HepG2 (cell line): Measurements from ENCODE around the gene ARHGEF12.

ENCODE experiments used
- CTCF ChIP-seq: sonication (generic); formaldehyde crosslinking; IDR thresholded peaks from 2 replicates; pipeline ENCODE4 v1.5.0; 2020; ENCODE audit warnings: mild to moderate bottlenecking, missing genetic modification reagents, moderate library complexity
- HNRNPLL ChIP-seq: fragments of 200-400 bp; formaldehyde crosslinking; IDR thresholded peaks from 2 replicates; pipeline ENCODE4 v1.6.1; 2017; ENCODE audit warnings: mild to moderate bottlenecking, low read depth, low read length; ENCODE audit not compliant: poor library complexity, severe bottlenecking
- MTA1 ChIP-seq: sonication (generic); formaldehyde crosslinking; IDR thresholded peaks from 2 replicates; pipeline ENCODE4 v1.4.0; 2020; ENCODE audit warnings: missing genetic modification reagents, mild to moderate bottlenecking, borderline replicate concordance
- TBL1XR1 ChIP-seq: fragments of 150-350 bp; IDR thresholded peaks from 2 replicates; pipeline ENCODE4 v1.6.1; 2014; ENCODE audit warnings: borderline replicate concordance, low read length; ENCODE audit not compliant: partially characterized antibody
- ZNF280D ChIP-seq: sonication (generic); formaldehyde crosslinking; IDR thresholded peaks from 2 replicates; pipeline ENCODE4 v1.5.1; 2020; ENCODE audit warnings: mild to moderate bottlenecking, missing genetic modification reagents
- ZNF75D ChIP-seq: sonication (generic); formaldehyde crosslinking; IDR thresholded peaks from 2 replicates; pipeline ENCODE4 v1.8.1; 2023; ENCODE audit warnings: missing genetic modification reagents, mild to moderate bottlenecking, borderline replicate concordance
- TF ChIP-seq, protein P1 (sequence below): sonication (generic); formaldehyde crosslinking; IDR thresholded peaks from 2 replicates; pipeline ENCODE4 v1.4.0; 2020; ENCODE audit warnings: missing genetic modification reagents

GRCh38 chr11:120385655-120386054 is 49.4 kb downstream of the ARHGEF12 start:
- TF ChIP-seq CTCF: no peak
- no peak for TF ChIP-seq TBL1XR1
- TF ChIP-seq HNRNPLL: no peak
- no peak for TF ChIP-seq ZNF280D (CRISPR knock-in tag)
- TF ChIP-seq MTA1 (CRISPR knock-in tag): no peak
- TF ChIP-seq, protein P1, sequence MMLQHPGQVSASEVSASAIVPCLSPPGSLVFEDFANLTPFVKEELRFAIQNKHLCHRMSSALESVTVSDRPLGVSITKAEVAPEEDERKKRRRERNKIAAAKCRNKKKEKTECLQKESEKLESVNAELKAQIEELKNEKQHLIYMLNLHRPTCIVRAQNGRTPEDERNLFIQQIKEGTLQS (CRISPR knock-in tag): no peak
- TF ChIP-seq ZNF75D (CRISPR knock-in tag): no peak
